GM23338 (cell line): ENCODE measurements around the gene SRSF12. TPM values are rescaled to one million over a fixed set of nuclear protein-coding genes. Genes with fewer than 3 reads are reported as not detected.
"Not testable (repeated sequence)": the region's sequence is repeated elsewhere in the genome, so short reads cannot be mapped to it uniquely, and the experiment has no call there.

Source experiments
- ATAC-seq: fragments of 200-7000 bp; cut with Tn5 transposase; 3 replicates; pipeline ENCODE4 v1.9.1; 2020
- DNase-seq: peaks from one replicate; pipeline ENCODE4 v3.0.0-alpha.2; 2015; ENCODE audit warnings: low spot score
- H2AFZ ChIP-seq: fragments of 200-600 bp; sonication (generic); 2 replicates; pipeline ENCODE4 v1.8.0; 2016; ENCODE audit warnings: antibody characterized with exemption, mild to moderate bottlenecking, moderate library complexity
- H3F3A ChIP-seq: fragments of 200-600 bp; sonication (generic); replicated peaks from 2 replicates; pipeline ENCODE4 v1.8.0; 2017; ENCODE audit warnings: antibody characterized with exemption, mixed run types, low read depth
- H3K27ac ChIP-seq: fragments of 200-600 bp; sonication (generic); 2 replicates; pipeline ENCODE4 v1.6.1; 2016; ENCODE audit warnings: low read depth
- H3K27me3 ChIP-seq: fragments of 200-600 bp; sonication (generic); 2 replicates; pipeline ENCODE4 v1.8.0; 2016; ENCODE audit warnings: mild to moderate bottlenecking, mixed run types, moderate library complexity; ENCODE audit not compliant: insufficient read depth
- H3K36me3 ChIP-seq: fragments of 200-600 bp; sonication (generic); 2 replicates; pipeline ENCODE4 v1.8.0; 2016; ENCODE audit warnings: mild to moderate bottlenecking; ENCODE audit not compliant: insufficient read depth
- H3K4me1 ChIP-seq: fragments of 200-600 bp; sonication (generic); 2 replicates; pipeline ENCODE4 v1.8.0; 2016; ENCODE audit warnings: mild to moderate bottlenecking, moderate library complexity; ENCODE audit not compliant: insufficient read depth
- H3K4me2 ChIP-seq: fragments of 200-600 bp; sonication (generic); 2 replicates; pipeline ENCODE4 v1.7.1; 2017; ENCODE audit warnings: mixed run types
- H3K4me3 ChIP-seq: fragments of 200-600 bp; sonication (generic); 2 replicates; pipeline ENCODE4 v1.6.1; 2016; ENCODE audit warnings: mixed run types
- H3K79me2 ChIP-seq: fragments of 200-600 bp; sonication (generic); replicated peaks from 2 replicates; pipeline ENCODE4 v1.8.0; 2017; ENCODE audit warnings: mild to moderate bottlenecking; ENCODE audit not compliant: insufficient read depth
- H3K9me2 ChIP-seq: fragments of 200-600 bp; sonication (generic); 2 replicates; pipeline ENCODE4 v1.8.0; 2017; ENCODE audit not compliant: insufficient read depth
- H4K20me1 ChIP-seq: fragments of 200-600 bp; sonication (generic); replicated peaks from 2 replicates; pipeline ENCODE4 v1.8.0; 2017; ENCODE audit warnings: mild to moderate bottlenecking; ENCODE audit not compliant: insufficient read depth
- H3K27ac Mint-ChIP-seq: 2 replicates; pipeline ENCODE4 v1.8.0; 2020; ENCODE audit warnings: inconsistent platforms, mild to moderate bottlenecking, moderate library complexity, mixed read lengths
- H3K27me3 Mint-ChIP-seq: 3 replicates; pipeline ENCODE4 v1.8.0; 2022; ENCODE audit warnings: low read depth, mild to moderate bottlenecking, moderate library complexity, mixed read lengths, inconsistent platforms; ENCODE audit not compliant: insufficient read depth, poor library complexity
- H3K36me3 Mint-ChIP-seq: 3 replicates; pipeline ENCODE4 v1.8.0; 2021; ENCODE audit warnings: low read depth, mild to moderate bottlenecking, inconsistent platforms, moderate library complexity, mixed read lengths
- H3K4me1 Mint-ChIP-seq: 3 replicates; pipeline ENCODE4 v1.8.0; 2020; ENCODE audit warnings: mild to moderate bottlenecking, inconsistent platforms, mixed read lengths
- H3K4me3 Mint-ChIP-seq: 3 replicates; pipeline ENCODE4 v1.8.0; 2021; ENCODE audit warnings: moderate library complexity, mild to moderate bottlenecking, inconsistent platforms, mixed read lengths
- H3K9me3 Mint-ChIP-seq: 3 replicates; pipeline ENCODE4 v1.8.0; 2020; ENCODE audit warnings: moderate library complexity, mild to moderate bottlenecking, inconsistent platforms, mixed read lengths
- ETS1 ChIP-seq: IDR thresholded peaks from 2 replicates; pipeline ENCODE4 v1.6.1; 2016; ENCODE audit warnings: antibody characterized with exemption
- NANOG ChIP-seq: IDR thresholded peaks from 2 replicates; pipeline ENCODE4 v1.6.1; 2016; ENCODE audit warnings: antibody characterized with exemption, borderline replicate concordance
- POLR2AphosphoS5 ChIP-seq: IDR thresholded peaks from 2 replicates; pipeline ENCODE4 v1.6.1; 2016; ENCODE audit warnings: antibody characterized with exemption, low read depth
- REST ChIP-seq: IDR thresholded peaks from one replicate; pipeline ENCODE4 v1.6.1; 2018; ENCODE audit warnings: antibody characterized with exemption; ENCODE audit not compliant: unreplicated experiment
- STAT1 ChIP-seq: IDR thresholded peaks from one replicate; pipeline ENCODE4 v1.6.1; 2016; ENCODE audit warnings: antibody characterized with exemption; ENCODE audit not compliant: unreplicated experiment
- ZNF331 ChIP-seq: fragments of 250-450 bp; sonication (Bioruptor Pico); IDR thresholded peaks from 2 replicates; pipeline ENCODE4 v1.5.0; 2020; ENCODE audit warnings: low read depth, mild to moderate bottlenecking, moderate library complexity
- polyA plus RNA-seq: library from polyadenylated mRNA; unstranded; fragments of >200 nt; fragmentation: Nextera tagmentation; extraction: Ambion mirVana; gene quantifications from 2 replicates; pipeline ENCODE4 v1.2.1, GENCODE V29; 2016
- total RNA-seq: library from RNA; depleted of rRNA; stranded (reverse); fragments of >200 nt; shearing (Covaris generic); gene quantifications from 2 replicates; pipeline ENCODE4 v1.2.3, GENCODE V29; 2014
- TF ChIP-seq, protein P1 (sequence below), 2 experiments: fragments of 200-600 bp in 1 of 2; sonication (generic) in 1 of 2; conservative IDR thresholded peaks; 2 replicates each; pipeline versions ENCODE4 v1.5.1 to v1.6.1; 2016 to 2017; ENCODE audit warnings: antibody characterized with exemption in 2 of 2, low read depth in 2 of 2, mild to moderate bottlenecking in 2 of 2, moderate library complexity in 1 of 2

Gene SRSF12
- total and polyA plus RNA-seq, 2 experiments from 2014 or later = 3.6 TPM

GRCh38 chr6:89066940-89067646 is 50.8 kb downstream of the SRSF12 start (continued):
- no peak for TF ChIP-seq ETS1
- TF ChIP-seq ZNF331 (CRISPR knock-in tag) = no peak
- TF ChIP-seq, protein P1, sequence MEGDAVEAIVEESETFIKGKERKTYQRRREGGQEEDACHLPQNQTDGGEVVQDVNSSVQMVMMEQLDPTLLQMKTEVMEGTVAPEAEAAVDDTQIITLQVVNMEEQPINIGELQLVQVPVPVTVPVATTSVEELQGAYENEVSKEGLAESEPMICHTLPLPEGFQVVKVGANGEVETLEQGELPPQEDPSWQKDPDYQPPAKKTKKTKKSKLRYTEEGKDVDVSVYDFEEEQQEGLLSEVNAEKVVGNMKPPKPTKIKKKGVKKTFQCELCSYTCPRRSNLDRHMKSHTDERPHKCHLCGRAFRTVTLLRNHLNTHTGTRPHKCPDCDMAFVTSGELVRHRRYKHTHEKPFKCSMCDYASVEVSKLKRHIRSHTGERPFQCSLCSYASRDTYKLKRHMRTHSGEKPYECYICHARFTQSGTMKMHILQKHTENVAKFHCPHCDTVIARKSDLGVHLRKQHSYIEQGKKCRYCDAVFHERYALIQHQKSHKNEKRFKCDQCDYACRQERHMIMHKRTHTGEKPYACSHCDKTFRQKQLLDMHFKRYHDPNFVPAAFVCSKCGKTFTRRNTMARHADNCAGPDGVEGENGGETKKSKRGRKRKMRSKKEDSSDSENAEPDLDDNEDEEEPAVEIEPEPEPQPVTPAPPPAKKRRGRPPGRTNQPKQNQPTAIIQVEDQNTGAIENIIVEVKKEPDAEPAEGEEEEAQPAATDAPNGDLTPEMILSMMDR (conservative IDR thresholded peaks at IDR 0.05; ENCODE audit: low read depth in 2 of 2) = no peak
- TF ChIP-seq REST = no peak
- no peak for TF ChIP-seq POLR2AphosphoS5
- TF ChIP-seq NANOG = no peak
- no peak for TF ChIP-seq STAT1

DNA sequence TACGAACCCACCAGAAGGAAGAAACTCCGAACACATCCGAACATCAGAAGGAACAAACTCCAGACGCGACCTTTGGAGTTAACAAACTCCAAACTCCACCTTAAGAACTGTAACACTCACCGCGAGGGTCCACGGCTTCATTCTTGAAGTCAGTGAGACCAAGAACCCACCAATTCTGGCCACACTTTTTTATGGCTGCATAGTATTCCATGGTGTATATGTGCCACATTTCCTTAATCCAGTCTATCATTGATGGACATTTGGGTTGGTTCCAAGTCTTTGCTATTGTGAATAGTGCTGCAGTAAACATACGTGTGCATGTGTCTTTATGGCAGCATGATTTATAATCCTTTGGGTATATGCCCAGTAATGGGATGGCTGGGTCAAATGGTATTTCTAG is 51.8 kb downstream of the SRSF12 start:
- H3K4me1 ChIP-seq, H3K36me3 Mint-ChIP-seq, H2AFZ ChIP-seq, H3K27me3 ChIP-seq, H3K27ac ChIP-seq, H3K79me2 ChIP-seq, ATAC-seq, H3K9me3 Mint-ChIP-seq, H3K4me1 Mint-ChIP-seq, H3K27me3 Mint-ChIP-seq, DNase-seq, H3K36me3 ChIP-seq, H3K4me3 Mint-ChIP-seq, H3K4me3 ChIP-seq, H3K27ac Mint-ChIP-seq, H4K20me1 ChIP-seq, H3K4me2 ChIP-seq, H3F3A ChIP-seq, H3K9me2 ChIP-seq: not testable (repeated sequence)

GRCh38 chr6:89064931-89065330 is 52.9 kb downstream of the SRSF12 start:
- not testable (repeated sequence) for H3K36me3 Mint-ChIP-seq, H3F3A ChIP-seq, H3K27ac ChIP-seq, H3K79me2 ChIP-seq, ATAC-seq, H3K4me2 ChIP-seq, H3K27me3 ChIP-seq, H3K27me3 Mint-ChIP-seq, H3K27ac Mint-ChIP-seq, H3K4me3 Mint-ChIP-seq, H3K9me3 Mint-ChIP-seq, H3K36me3 ChIP-seq, H3K4me1 ChIP-seq, H2AFZ ChIP-seq, H3K4me1 Mint-ChIP-seq, H3K4me3 ChIP-seq, H4K20me1 ChIP-seq, H3K9me2 ChIP-seq, DNase-seq
